ENCODE data around the gene RFX2. TPM values are rescaled to one million over a fixed set of nuclear protein-coding genes. Genes with fewer than 3 reads are reported as not detected.

RFX2 gene
- total RNA-seq, 1 donor, result 6.5 TPM

DNA sequence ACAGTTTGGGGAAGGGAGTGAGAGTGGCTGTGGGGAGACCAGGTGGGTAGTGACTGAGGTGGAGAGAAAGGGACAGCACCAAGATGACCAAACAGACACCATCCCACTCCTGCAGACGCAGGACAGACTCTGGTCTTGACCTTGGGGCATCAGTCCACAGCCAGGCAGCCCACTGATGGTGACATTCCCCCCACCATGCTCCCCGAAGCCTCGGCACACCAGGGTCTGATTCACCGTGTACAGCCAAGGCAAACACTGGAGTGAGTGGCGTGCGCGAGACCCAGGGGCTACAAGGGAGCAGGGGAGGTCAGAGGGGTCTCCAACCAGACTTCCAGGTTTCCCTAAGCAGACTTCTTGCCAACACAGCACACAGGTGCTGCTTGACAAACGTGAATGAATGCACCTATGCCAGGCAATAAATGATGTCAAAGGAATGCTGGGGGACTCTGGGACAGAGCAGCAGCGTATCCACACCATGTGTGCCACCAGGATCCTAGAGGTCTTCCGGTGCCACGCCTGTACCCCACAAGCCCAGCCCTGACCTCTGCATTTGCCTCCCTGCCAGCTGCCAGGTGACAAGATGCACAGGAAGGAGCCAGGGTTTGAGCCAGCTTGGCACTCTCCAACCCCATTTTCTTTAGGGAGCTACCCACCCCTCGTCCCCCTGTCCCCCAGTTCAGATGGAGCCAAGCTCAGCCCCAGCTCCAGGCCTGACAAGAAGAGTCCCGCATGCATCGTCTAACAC is 150.9 kb downstream of the RFX2 start:
- no peak overlapping the region for H3K4me3 ChIP-seq (ENCODE audit: low read depth, low read length)
- no peak for DNase-seq (ENCODE audit: low read depth)
- TF ChIP-seq, protein P1, sequence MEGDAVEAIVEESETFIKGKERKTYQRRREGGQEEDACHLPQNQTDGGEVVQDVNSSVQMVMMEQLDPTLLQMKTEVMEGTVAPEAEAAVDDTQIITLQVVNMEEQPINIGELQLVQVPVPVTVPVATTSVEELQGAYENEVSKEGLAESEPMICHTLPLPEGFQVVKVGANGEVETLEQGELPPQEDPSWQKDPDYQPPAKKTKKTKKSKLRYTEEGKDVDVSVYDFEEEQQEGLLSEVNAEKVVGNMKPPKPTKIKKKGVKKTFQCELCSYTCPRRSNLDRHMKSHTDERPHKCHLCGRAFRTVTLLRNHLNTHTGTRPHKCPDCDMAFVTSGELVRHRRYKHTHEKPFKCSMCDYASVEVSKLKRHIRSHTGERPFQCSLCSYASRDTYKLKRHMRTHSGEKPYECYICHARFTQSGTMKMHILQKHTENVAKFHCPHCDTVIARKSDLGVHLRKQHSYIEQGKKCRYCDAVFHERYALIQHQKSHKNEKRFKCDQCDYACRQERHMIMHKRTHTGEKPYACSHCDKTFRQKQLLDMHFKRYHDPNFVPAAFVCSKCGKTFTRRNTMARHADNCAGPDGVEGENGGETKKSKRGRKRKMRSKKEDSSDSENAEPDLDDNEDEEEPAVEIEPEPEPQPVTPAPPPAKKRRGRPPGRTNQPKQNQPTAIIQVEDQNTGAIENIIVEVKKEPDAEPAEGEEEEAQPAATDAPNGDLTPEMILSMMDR (IDR thresholded peaks at IDR 0.05; ENCODE audit: insufficient read depth, low read depth, low read length), result no peak

DNA sequence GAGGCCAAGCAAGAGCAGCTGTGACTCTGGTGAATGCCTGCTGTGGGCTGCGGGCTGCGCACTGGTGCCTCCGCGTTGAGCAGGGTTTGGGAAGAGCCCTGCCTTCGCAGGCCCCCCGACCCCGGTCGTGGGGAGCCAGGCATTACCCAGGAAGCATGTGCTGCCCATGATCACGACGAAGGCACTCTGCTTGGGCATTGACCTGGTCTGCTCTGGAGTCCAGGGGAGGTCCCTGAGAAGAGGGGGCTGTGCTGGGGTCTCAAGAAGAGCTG is 151.5 kb downstream of the RFX2 start:
- TF ChIP-seq, protein P1 (IDR thresholded peaks at IDR 0.05; ENCODE audit: insufficient read depth, low read depth, low read length), result no peak
- no peak overlapping the region for H3K4me3 ChIP-seq (ENCODE audit: low read depth, low read length)
- no peak for DNase-seq (ENCODE audit: low read depth)

DNA sequence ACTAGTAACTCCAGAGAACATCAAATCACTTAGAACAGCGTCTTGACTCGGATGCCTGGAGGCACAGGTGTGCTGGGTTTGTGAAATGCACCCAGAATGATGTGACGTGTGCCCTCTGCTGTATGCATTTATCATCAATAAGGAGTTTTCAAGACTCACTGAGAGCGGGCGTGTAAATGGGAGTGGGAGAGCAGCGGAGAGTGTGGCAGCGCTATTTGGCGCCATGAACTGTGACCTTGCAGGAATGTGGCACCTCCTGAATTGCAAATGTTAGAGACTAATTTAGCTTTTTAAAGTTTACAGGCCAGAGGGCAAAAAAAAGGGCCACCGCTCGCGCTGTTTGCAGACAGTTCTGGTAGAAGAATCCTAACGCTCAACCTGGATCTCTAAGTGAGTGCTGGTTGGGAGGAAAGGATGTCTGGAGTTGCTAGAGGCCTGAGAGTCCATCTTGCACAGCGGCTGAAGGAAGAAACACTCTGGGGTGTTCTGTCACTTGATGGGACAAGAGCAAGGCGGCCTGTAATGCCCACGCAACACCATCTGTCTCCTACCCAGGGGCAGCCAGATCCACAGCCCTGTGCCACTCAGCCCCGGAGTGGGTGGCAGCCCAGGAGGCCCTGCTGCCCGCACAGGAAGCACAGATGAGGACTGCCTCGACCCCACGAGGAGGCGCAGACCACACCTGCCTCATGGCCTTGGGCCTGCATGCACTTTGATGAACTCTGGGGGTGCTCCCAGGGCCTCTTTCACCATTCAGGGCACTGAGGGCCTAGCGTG is 152.0 kb downstream of the RFX2 start:
- H3K4me3 ChIP-seq (ENCODE audit: low read depth, low read length), result no peak overlapping the region
- TF ChIP-seq, protein P1 (IDR thresholded peaks at IDR 0.05; ENCODE audit: insufficient read depth, low read depth, low read length), result no peak
- no peak for DNase-seq (ENCODE audit: low read depth)

DNA sequence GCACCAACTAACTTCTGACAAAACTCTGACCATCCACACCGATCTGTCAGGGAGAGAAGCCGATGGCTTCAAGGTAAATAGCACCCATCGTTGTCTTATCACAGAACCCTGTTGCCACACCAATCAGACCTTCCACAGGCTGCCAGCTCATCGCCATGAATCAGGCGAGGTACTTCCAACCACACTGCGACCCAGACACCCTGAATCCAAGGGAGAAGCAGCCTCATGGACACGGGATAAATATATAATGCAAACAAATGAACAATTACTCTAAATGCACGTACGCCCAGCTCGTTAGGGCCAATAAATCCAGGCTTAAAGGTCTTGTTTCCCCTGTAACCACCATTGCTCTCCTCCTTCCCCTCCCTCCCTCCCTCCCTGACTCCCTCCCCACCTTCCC is 153.1 kb downstream of the RFX2 start:
- no peak for DNase-seq (ENCODE audit: low read depth)
- H3K4me3 ChIP-seq (ENCODE audit: low read depth, low read length), result no peak overlapping the region
- TF ChIP-seq, protein P1 (IDR thresholded peaks at IDR 0.05; ENCODE audit: insufficient read depth, low read depth, low read length), result no peak

DNA sequence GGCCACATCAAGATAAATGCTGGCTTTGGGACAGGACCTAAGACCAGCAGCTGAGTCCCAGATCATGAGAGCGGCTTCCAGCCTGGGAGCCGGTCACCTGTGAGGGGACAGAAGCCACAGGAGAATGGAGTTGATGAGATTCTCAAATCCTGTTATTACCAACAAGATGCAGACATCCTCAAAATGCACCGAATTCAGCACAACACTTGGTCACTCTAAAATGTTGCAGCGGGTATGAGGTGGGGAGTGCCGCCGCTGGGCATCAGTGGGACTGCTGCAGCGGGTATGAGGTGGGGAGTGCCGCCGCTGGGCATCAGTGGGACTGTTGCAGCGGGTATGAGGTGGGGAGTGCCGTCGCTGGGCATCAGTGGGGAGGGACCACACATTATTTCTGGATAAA is 153.6 kb downstream of the RFX2 start:
- no peak for DNase-seq (ENCODE audit: low read depth)
- TF ChIP-seq, protein P1 (IDR thresholded peaks at IDR 0.05; ENCODE audit: insufficient read depth, low read depth, low read length), result no peak
- no peak overlapping the region for H3K4me3 ChIP-seq (ENCODE audit: low read depth, low read length)

DNA sequence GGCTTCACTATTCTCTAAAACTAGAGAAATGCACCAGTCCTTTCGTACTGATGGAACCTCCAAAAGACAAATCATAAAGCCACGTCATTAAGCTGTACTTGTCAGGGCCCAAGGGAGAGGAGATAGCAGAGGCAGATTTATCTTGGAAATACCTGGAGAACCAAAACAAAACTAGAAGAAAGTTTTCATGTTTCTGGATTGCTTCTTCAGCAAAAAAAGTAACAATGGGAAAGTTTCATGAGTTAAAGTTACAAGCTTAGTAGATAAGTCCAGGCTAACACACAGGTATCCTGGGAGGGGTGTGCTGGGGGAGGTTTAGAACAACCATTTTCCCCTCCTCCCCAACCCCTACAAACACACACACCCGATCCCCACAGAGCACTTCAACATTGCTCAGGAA is 154.0 kb downstream of the RFX2 start:
- H3K4me3 ChIP-seq (ENCODE audit: low read depth, low read length), result no peak overlapping the region
- TF ChIP-seq, protein P1 (IDR thresholded peaks at IDR 0.05; ENCODE audit: insufficient read depth, low read depth, low read length), result no peak
- DNase-seq (ENCODE audit: low read depth), result no peak
